Sigmoid colon (tissue), 3 donors: Measurements from ENCODE around the gene FERMT2.

Source experiments
- CTCF ChIP-seq, 4 experiments: fragments of 450-650 bp in 3 of 4; fragments of 200-600 bp in 1 of 4; IDR thresholded peaks; one replicate each; pipeline ENCODE4 v1.5.1; 2016 to 2019; ENCODE audit warnings: antibody characterized with exemption in 4 of 4, mild to moderate bottlenecking in 3 of 4, moderate library complexity in 2 of 4
- POLR2A ChIP-seq, 2 donors: fragments of 450-650 bp; IDR thresholded peaks; one replicate each; pipeline ENCODE4 v1.6.1; 2016; ENCODE audit warnings: antibody characterized with exemption in 2 of 2, mild to moderate bottlenecking in 2 of 2, moderate library complexity in 2 of 2

DNA sequence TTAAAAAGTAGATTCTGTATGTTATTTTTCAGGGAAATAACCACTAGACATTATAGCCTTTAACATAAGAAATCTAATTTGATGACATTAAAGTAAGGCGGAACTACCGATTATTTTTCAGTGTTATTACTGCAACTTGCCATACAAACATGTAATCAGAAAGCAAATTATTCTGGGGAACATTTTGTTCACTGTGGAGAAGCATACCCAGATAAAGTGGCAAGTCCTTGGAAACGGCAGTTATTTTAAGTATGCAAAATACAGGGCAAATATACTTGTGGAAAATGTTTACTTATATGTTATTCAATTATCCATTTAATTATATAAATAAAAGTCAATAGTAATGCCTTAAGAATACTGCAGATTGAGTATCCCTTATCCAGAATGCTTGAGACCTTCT is 71.9 kb downstream of the FERMT2 start:
- TF ChIP-seq CTCF (IDR thresholded peaks at IDR 0.05): no peak
- no peak for TF ChIP-seq POLR2A (IDR thresholded peaks at IDR 0.05)
